ENCODE measurements around the gene TADA2B. TPM values are rescaled to one million over a fixed set of nuclear protein-coding genes. Genes with fewer than 3 reads are reported as not detected.

Gene TADA2B
- total RNA-seq, 1 donor: 16.0 TPM

GRCh38 chr4:7016086-7016485 lies 27.1 kb upstream of the TADA2B start:
- no peak for TF ChIP-seq CTCF (IDR thresholded peaks at IDR 0.05; ENCODE audit: insufficient read depth, low read depth, low read length)
- DNase-seq (ENCODE audit: low read depth): no peak
- H3K4me3 ChIP-seq (ENCODE audit: low read depth, low read length): no peak overlapping the region

GRCh38 chr4:7016512-7016911 lies 26.7 kb upstream of the TADA2B start:
- no peak for TF ChIP-seq CTCF (IDR thresholded peaks at IDR 0.05; ENCODE audit: insufficient read depth, low read depth, low read length)
- no peak overlapping the region for H3K4me3 ChIP-seq (ENCODE audit: low read depth, low read length)
- no peak for DNase-seq (ENCODE audit: low read depth)

GRCh38 chr4:7017446-7018048 lies 25.6 kb upstream of the TADA2B start:
- no peak for TF ChIP-seq CTCF (IDR thresholded peaks at IDR 0.05; ENCODE audit: insufficient read depth, low read depth, low read length)
- no peak for DNase-seq (ENCODE audit: low read depth)
- H3K4me3 ChIP-seq (ENCODE audit: low read depth, low read length): no peak overlapping the region

GRCh38 chr4:7018281-7018680 lies 24.9 kb upstream of the TADA2B start:
- no peak overlapping the region for H3K4me3 ChIP-seq (ENCODE audit: low read depth, low read length)
- TF ChIP-seq CTCF (IDR thresholded peaks at IDR 0.05; ENCODE audit: insufficient read depth, low read depth, low read length): no peak
- DNase-seq (ENCODE audit: low read depth): no peak

- TF ChIP-seq CTCF (IDR thresholded peaks at IDR 0.05; ENCODE audit: insufficient read depth, low read depth, low read length): no peak
- no peak overlapping the region for H3K4me3 ChIP-seq (ENCODE audit: low read depth, low read length)
- DNase-seq (ENCODE audit: low read depth): no peak
These were observed 23.8 kb upstream of the TADA2B start for GRCh38 chr4:7019367-7019766.

- no peak for TF ChIP-seq CTCF (IDR thresholded peaks at IDR 0.05; ENCODE audit: insufficient read depth, low read depth, low read length)
- DNase-seq (ENCODE audit: low read depth): no peak
- no peak overlapping the region for H3K4me3 ChIP-seq (ENCODE audit: low read depth, low read length)
These were observed 22.9 kb upstream of the TADA2B start for GRCh38 chr4:7020290-7020689.

- no peak for TF ChIP-seq CTCF (IDR thresholded peaks at IDR 0.05; ENCODE audit: insufficient read depth, low read depth, low read length)
- no peak overlapping the region for H3K4me3 ChIP-seq (ENCODE audit: low read depth, low read length)
- no peak for DNase-seq (ENCODE audit: low read depth)
These were observed 22.3 kb upstream of the TADA2B start for GRCh38 chr4:7020856-7021255.
